ENCODE measurements around the gene PSMB9.

The PSMB9 gene

GRCh38 chr6:32839356-32839755 lies 14.6 kb upstream of the PSMB9 start:
- no peak for DNase-seq (ENCODE audit: low read depth in 2 of 2)

- no peak for DNase-seq (ENCODE audit: low read depth in 2 of 2)
Observed at GRCh38 chr6:32840604-32841246, 13.3 kb upstream of the PSMB9 start.

DNA sequence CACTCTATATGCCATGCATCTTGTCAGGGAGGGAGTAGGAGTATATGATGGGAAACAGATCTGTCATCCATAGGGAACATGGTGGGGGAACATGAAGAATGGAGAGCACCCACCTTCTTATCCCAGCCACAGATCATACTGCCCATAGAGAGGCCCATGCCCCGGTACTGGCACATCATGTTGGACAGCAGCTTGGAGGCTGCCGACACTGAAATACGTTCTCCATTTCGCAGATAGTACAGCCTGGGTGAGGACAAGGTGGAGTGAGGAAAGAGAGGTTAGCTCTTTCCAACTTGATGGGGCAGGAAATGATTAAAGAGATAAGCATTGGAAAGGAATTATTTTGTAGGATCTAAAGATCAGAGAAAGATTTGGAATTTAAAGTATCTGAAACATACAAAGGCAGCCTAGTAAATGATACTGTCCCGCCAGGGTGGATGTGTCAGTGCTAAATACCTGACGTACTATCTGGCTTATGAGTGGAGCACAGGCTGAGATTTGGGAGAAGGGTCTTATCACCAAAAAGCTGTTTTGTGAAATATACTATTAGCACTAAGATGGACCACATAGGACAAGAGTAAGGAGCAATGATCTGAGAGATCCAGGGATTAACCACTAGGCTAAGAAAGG lies 11.9 kb upstream of the PSMB9 start:
- no peak for DNase-seq (ENCODE audit: low read depth in 2 of 2)

- no peak for DNase-seq (ENCODE audit: low read depth in 2 of 2)
Observed at GRCh38 chr6:32842690-32843089, 11.3 kb upstream of the PSMB9 start.

- peak in 1 of 2 donors; percentile 27 for DNase-seq (ENCODE audit: low read depth in 2 of 2)
Observed at GRCh38 chr6:32843331-32843978, 10.5 kb upstream of the PSMB9 start.

GRCh38 chr6:32843979-32844838 lies 9.8 kb upstream of the PSMB9 start, which contains the start of gene PSMB8:
TSS of gene PSMB8 (minus strand) at chr6:32844047. CDS start at chr6:32843996, 51 bp downstream.
- peak; percentile 93 to 98 for DNase-seq (ENCODE audit: low read depth in 2 of 2)

GRCh38 chr6:32844839-32845383 lies 9.1 kb upstream of the PSMB9 start:
- DNase-seq (ENCODE audit: low read depth in 2 of 2) = no peak

- DNase-seq (ENCODE audit: low read depth in 2 of 2) = no peak
Observed at GRCh38 chr6:32845384-32845884, 8.6 kb upstream of the PSMB9 start.

DNA sequence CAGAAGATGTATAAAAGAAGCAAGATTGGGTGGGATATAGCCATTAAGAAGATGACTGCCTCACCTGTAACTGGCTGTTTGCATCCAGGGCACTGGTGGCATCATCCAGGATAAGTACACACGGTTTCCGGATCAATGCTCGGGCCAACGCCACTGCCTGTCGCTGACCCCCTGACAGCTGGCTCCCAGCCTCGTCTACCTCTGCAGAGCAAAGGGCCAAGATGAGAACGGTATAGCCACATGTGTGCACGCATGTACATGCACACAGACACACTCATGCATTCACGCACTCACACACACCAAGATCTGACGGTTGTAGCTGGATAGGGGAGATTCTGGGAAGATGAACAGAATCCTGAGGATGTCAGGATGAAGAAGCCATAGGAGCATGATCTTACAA lies 7.0 kb upstream of the PSMB9 start:
- DNase-seq (ENCODE audit: low read depth in 2 of 2) = no peak

- no peak for DNase-seq (ENCODE audit: low read depth in 2 of 2)
Observed at GRCh38 chr6:32847795-32848194, 6.2 kb upstream of the PSMB9 start.

- no peak for DNase-seq (ENCODE audit: low read depth in 2 of 2)
Observed at GRCh38 chr6:32849126-32849525, 4.9 kb upstream of the PSMB9 start.

DNA sequence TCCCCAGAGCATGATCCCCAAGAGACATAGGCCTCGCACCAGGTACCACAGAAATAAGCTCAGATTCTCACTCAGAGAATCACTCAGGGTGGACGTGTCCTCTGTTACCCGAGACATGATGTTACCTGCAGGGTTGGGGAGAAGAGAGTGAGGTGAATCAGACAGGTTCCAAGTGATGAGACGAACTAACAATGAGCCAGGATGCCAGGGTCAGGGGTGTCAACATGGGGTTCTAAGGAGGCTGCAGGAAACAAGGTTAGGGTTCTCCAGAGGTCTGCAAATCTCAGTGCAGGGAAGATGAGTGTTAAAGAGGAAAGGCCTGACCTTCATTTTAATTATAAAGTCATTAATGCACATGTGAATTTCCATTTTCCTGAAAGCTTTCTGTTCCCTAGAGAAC lies 3.0 kb upstream of the PSMB9 start:
- DNase-seq (ENCODE audit: low read depth in 2 of 2) = no peak

DNA sequence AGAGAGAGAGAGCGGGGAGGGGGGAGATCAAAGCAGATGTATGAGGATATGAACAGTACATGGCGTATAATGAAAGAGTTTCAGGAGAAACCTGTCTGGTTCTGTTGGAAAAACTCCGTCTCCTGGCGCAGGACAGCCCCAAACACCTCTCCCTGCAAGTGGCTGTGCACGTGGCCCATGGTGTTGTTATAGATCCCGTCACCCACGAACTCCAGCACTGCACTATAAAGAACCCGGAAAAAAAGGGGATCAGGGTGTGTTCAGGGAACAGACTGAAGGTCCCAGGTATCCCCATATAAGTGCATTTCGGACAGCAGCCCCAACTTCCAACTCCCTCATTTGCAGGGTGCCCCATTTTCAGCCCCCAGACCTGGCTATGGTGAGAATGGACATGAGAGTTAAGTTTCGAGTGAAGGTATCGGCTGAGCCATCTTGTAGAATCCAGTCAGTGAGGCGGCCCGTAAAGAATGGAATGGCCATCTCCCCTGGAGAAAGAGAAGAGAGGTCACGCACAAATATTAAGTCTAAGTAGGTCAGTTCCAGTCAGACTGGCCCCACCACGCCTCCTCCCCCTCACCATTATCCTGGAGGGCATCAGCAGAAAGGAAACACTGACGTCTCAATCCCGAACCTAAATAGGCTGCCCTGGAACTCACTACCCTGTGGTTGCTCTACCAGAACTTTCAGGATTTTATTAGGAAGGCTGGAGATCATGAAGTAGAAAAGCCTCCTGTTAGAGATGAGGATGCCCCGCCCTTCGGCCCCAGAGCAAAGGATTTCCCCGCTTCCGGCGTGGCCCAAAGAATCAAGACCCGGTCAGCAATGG lies 1.8 kb upstream of the PSMB9 start:
- peak in 1 of 2 donors; percentile 39 for DNase-seq (ENCODE audit: low read depth in 2 of 2)

DNA sequence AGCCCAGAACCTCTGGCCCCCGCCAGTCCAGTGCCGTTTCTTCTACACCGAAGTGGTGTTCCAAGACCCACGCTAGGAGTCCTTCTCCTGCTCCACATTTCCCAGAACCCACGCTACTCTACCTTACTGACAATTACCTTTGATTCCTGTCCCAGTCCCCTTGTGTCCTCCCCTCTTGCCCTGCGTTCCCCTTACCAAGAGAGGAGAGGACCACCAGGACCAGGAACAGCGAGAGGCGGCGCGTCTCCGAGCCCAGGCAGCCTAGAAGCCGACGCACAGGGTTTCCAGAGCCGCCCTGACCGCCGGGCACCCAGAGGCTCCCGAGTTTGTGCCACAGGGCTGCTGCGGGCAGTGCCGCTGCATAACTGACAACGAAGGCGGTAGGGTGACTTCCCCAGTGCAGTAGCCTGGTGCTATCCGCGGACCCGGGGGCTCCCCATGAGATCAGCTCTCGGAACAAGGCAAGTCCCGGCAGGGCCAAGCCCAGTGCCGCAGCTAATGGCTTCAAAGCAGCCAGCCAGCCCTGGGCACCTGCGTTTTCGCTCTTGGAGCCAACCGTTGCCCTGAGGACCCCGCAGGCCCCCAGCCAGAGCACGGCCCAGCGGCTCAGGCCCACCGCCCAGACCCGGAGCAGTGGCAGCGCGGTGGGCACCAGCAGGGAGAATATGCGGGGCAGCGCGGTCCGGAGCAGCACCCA lies 1.0 kb upstream of the PSMB9 start:
- DNase-seq (ENCODE audit: low read depth in 2 of 2) = peak in 1 of 2 donors; percentile 46

GRCh38 chr6:32854376-32855178 lies 585 bp downstream of the PSMB9 start:
- DNase-seq (ENCODE audit: low read depth in 2 of 2) = peak; percentile 44 to 61

DNA sequence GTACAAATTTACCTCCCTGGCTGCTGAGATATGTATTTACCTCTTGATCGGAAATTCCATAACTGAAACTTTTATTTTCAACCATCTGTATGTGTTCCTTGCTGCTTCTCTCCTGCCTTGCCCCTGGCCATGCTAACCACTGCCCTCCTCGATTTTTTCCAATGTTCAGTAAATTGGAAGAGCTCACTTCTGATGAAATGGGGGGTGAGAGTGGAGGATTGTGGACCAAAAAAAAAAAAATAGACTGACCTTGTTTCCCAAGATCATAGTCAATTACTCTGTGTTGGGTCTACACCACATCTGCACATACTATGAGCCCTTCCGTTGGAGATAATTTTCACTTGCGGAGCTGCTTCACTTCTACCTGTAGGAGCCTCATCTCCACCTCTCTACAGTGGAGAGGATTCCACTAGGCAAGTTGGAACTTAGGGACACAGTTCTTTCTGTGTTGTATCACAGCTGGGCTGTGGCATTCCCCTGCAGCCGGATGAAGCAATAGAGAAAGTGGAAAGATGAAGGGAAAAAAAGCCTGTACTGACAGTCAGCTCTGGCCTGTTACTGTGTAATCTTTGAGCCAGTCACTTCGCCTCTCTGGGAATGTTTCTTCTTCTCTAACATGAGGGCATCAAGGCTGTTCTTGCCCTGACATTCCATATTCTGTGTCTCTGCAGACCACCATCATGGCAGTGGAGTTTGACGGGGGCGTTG lies 1.6 kb downstream of the PSMB9 start:
- no peak for DNase-seq (ENCODE audit: low read depth in 2 of 2)

DNA sequence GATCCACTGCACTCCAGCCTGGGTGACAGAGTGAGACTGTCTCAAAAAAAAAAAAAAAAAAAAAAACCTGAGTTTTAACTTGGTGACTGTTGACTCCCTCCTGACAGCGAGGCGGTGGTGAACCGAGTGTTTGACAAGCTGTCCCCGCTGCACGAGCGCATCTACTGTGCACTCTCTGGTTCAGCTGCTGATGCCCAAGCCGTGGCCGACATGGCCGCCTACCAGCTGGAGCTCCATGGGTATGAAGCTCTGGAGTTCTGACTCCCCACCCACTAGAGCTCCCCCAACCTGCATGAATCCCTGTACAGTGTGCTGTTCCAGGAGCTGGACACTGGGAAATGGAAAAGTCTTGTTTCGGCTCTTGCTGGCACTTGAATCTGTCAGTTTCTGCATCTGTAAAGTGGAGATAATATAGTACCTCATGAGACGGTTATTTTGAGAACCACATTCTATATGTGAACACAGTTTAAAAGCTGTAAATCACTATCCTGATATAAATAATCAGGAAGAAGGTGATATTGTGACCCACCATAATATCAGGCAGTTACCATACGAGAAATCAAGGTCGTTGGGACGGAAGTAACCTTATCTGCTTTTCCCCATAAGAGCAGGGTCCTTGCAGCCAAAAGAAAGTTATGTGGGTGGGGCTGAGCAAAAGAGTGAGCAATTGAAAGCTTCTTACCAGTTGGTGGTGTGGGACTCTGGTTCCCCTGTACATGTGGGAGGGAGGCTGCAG lies 3.3 kb downstream of the PSMB9 start:
- DNase-seq (ENCODE audit: low read depth in 2 of 2) = no peak

DNA sequence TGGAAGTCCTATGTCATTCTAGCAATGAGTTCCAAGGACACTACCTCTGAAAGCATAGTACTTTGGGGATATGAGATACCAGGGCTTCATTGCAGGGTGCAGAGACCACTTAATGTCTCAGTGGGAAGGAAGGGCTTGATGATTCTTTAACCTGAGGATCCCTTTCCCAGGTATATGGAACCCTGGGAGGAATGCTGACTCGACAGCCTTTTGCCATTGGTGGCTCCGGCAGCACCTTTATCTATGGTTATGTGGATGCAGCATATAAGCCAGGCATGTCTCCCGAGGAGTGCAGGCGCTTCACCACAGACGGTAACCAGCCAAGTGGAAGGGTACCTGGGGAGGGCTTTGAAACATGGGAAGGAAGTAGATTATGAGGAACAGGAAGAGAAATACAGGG lies 4.2 kb downstream of the PSMB9 start:
- DNase-seq (ENCODE audit: low read depth in 2 of 2) = no peak

All from stimulated activated CD4-positive, alpha-beta T cell treated with anti-CD3 and anti-CD28 coated beads, Interleukin-1b, Interleukin-23, amount 100 ng/mL, for 4 hours (primary cell).